Right hindlimb (tissue), 1 donor: ENCODE results near the gene NMT2.

Source experiments
- DNase-seq: peaks from one replicate; pipeline ENCODE4 v3.0.0-alpha.2; 2018

NMT2 gene

DNA sequence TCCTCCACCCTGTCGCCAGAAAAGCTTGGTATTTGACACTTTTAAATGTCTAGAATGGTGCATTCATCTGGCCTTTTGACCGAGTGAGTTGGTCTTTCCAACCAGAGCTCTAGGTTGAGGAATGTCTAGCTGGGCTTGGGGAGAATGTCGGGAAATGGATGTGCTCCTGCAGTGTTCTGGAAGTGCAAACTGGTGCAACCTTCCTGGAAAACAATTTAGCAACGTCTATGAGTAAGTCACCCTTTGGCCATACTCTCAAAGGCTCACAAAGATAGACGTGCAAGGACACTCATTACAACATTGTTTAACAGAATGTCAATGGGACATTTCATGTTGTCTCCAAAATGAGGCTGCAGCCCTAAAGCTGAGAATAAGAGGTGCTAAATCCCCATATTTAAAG, 12.2 kb upstream of the NMT2 start:
- no peak for DNase-seq

- no peak for DNase-seq
These were observed 7.8 kb upstream of the NMT2 start for GRCh38 chr10:15176269-15176668.

DNA sequence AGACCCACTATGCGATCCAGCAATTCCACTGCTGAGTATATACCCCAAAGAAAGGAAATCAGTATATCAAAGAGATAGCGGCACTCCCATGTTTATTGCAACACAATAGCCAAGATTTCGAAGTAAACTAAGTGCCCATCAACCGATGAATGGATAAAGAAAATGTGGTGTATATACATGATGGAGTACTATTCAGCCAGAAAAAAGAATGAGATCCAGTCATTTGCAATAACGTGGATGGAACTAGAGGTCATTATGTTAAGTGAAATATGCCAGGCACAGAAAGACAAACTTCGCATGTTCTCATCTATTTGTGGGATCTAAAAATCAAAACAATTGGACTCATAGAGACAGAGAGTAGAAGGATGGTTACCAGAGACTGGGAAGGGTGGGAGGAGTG, 7.1 kb upstream of the NMT2 start:
- no peak for DNase-seq

DNA sequence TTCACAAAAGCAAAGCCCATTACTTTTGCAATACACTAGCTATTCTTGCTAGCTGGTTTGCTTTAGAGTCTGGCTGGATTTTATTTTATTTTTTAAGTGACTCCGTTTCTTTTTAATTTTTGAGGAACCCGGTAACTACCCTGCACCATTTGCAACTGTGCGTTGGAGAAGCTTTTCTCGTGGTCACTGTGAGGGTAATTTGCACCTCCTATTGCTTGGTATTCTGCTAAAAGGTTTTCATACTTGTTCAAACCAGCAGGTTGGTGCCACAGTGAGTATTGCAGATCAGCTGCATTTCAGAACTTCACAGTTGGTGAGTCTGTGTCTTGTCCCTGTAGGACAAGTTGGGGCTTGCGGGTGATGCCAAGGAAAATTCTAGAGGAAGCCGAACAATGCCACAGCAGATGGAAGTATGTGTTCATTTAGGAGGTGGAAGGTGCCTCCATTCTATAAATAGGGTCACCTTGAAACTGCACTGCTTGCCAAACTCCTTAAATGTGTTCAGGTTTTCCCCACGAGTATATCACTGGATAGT, 3.9 kb upstream of the NMT2 start:
- DNase-seq, result no peak

GRCh38 chr10:15169555-15170401, 1.3 kb upstream of the NMT2 start:
- peak; percentile 34 for DNase-seq

- DNase-seq, result peak; percentile 98
These were observed 477 bp upstream of the NMT2 start for GRCh38 chr10:15168786-15169554.

- DNase-seq, result peak; percentile 70
These were observed 842 bp downstream of the NMT2 start for GRCh38 chr10:15167411-15168290.

DNA sequence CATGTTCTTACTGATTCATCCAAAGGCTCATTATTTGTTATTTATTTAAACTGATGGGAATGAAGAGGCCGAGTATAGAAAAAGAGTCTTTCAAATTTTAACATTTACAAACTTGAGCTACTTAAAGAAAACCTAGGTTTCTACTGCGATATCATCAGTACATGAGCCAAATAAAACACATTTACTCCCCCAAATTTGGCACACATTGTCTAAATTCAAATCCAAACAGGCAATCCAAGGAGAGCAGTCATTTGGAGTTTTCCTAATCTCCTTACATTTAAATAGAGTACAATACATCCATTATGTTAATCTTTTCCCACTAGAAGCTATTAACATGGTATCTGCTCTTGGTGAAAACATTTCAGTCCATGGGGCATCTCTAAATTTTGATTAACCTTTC, 2.2 kb downstream of the NMT2 start:
- DNase-seq, result no peak

DNA sequence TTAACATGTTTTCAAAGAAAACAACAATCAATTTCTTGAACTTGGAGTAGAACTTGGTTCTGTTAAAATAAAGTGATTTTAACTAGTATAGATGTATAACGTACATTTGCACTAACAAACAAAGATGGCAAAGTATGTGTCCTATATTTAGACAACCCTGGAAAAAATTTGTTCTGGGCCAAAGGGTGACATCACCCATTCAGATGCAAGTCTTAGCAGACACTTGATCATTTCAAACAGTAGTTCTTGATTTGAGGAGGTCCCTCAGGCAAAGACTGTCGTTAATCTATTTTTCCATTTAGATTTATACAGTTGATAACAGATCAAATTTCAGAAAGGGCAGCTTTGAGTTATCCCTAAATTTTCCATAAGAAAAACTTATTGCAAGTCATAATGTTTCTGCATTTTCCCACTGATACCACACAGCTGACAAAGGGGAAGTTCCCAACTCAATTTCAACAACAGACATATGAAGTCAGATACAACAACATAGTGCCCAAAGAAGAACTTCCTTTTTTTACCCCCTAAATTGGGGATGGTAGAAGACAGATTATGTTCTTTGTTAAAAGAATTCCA, 5.2 kb downstream of the NMT2 start:
- DNase-seq, result no peak

DNA sequence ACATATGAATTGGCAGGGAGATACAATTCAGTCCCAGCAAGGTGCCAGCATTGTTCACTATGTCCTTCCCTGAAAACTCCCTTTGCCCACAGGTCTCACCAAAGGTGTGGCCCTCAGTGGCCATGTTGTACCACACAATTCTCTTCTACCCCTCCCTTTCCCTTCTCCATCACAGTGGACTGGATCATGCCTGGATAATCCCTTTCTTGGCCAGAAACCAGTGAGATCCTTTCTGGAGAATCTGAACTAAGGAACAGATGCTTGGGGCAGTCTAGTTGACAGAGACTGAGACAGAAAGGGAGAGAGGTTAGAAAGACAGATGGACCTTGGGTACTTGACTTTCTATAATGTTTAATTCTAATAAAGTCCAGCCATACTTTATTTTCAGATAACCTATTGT, 9.5 kb downstream of the NMT2 start:
- DNase-seq, result no peak

DNA sequence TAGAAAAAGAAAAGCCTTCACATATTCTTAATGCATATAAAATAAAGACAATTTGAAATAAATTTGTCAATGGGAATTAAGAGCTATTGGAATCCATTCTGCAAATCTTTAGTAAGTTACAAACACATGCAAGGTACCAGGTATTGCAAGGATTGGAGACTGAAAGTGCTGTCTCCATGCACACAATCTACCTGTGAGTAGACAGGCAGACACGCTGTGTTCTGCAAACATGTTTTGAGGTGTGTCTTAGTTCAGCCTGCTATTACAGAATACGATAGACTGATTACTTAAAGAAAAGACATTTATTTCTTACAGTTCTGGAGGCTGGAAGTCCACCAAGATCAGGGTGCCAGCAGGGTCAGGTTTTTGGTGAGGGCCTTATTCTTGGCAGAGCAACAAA, 10.0 kb downstream of the NMT2 start:
- no peak for DNase-seq

GRCh38 chr10:15155978-15156656, 12.4 kb downstream of the NMT2 start:
- no peak for DNase-seq

- DNase-seq, result no peak
These were observed 15.9 kb downstream of the NMT2 start for GRCh38 chr10:15152556-15152955.

- DNase-seq, result no peak
These were observed 17.9 kb downstream of the NMT2 start for GRCh38 chr10:15150563-15150962.

DNA sequence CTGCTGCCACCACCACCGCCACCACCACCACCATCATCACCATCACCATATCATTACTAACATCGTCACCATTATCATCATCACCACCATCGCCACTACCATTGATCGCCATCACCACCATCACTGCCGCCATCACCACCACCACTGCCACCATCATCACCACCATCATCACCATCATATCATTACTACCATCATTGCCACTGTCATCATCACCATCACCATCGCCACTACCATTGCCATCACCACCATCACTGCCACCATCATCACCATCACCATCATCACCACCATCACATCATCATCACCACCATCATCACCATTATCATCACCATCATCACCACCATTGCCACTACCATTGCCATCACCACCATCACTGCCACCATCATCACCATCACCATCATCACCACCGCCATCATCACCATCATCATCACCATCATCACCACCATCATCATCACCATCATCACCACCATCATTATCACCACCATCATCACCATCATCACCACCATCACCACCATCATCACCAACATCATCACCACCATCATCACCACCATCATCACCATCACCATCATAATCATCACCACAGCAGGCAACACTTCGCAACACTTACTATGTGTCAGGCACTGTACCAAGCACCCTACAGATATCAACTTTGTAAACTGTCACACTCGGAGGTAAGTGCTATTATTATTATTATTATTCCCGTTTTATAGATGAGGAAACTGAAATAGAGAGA, 19.3 kb downstream of the NMT2 start:
- no peak for DNase-seq

DNA sequence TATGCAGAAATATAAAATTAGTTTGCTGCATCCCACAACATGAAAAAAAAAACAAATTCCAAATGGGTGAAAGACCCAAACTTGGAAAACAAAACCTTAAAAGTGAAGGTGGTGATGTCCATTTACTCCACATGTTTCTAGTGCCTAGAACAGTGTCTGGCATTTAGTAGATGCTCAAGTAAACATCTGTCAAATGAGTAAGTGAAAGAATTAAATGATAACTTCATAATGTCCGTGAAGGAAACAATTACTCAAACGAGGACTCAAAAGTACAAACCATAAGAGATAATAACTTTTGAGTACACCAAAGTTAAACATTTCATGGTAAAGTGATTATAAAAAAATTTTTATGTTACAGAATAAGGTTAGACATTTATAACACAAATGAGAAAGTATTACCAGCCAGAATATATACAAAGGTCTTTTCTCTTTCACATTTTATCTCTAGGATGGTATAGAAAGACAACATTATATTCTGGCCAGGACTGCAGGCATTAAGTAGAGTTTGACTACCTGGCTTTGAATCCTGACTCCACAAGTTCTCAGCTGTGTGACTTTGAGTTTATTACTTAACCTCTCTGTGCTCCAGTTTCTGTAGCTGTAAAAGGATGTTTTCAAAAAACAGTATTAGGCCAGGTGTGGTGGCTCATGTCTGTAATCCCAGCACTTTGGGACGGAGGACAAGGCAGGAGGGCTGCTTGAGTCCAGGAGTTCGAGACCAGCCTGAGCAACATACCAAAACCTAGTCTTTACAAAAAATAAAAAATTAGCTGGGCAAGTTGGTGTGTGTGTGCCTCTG, 20.7 kb downstream of the NMT2 start:
- no peak for DNase-seq

GRCh38 chr10:15146366-15146765, 22.1 kb downstream of the NMT2 start:
- DNase-seq, result no peak

DNA sequence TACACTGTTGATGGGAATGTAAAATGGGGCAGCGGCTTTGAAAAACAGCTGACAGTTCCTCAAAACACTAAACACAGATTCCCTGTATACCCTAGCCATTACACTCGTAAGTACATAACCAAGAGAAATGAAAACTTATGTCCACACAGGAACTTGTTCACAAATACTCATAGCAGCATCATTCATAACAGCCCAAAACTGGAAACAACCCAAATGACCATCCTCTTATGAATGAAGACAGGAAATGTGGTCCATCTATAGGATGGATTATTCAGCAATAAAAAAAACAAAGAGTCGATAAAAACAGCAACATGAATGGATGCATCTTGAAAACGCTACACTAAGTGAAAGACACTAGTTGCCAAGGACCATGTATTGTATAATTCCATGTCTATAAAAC, 23.7 kb downstream of the NMT2 start:
- DNase-seq, result no peak

DNA sequence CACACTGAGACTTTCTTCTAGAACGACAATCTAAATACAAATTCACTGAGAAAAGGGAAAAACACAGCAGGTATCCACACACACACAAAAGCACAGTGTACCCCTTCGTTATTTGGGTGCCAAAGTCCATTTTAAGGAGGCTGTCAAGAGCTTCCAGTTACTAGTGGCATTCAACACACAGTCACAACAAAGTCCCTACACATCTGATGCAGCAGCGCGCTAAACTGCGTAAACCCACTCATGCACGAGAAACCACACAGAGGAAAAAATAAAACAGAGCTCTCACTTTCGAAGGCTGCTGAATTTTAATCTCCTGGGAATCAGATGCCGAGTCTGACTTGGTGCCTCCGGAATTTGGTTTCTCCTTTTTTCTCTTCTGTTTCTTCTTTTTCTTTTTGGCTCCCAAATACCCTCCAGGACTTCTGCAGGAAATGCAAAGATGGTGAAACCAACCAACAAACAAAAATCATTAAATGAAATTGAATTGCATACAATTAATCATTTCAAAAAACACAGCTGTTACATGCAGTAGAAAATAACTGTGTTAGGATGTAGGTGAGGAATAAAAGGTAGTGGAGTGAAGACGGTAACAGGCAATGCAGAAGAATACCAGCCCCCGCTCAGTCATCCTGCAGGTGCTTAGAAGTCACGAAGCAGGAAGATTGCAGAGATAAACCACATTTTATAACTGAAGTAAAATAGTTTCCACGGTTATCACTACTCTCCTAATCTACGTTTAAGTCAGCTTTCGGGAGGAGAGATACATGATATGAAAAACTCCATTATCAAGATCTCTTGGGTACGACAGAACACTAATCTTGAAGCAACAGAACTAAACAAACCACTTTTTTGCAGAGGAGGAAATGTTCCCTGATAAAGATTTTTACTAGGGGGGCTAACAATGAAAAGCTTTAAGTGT, 27.1 kb downstream of the NMT2 start:
- DNase-seq, result no peak
